Smooth muscle cell (in vitro differentiated cells): Measurements from ENCODE around the gene TMEM258. TPM values are rescaled to one million over a fixed set of nuclear protein-coding genes. Genes with fewer than 3 reads are reported as not detected.

Source experiments
- DNase-seq: peaks from one replicate; lab custom pipeline; 2025; ENCODE audit not compliant: unreplicated experiment; lab: John Stamatoyannopoulos, UW
- H2AFZ ChIP-seq: fragments of 200-600 bp; sonication (generic); 2 replicates; pipeline ENCODE4 v1.6.0; 2016; ENCODE audit warnings: antibody characterized with exemption, low read depth, mild to moderate bottlenecking
- H3F3A ChIP-seq: fragments of 200-600 bp; sonication (generic); 2 replicates; pipeline ENCODE4 v1.6.0; 2017; ENCODE audit warnings: antibody characterized with exemption, low read depth
- H3K27ac ChIP-seq: fragments of 200-600 bp; sonication (generic); 2 replicates; pipeline ENCODE4 v1.5.1; 2016; ENCODE audit warnings: low read depth, mild to moderate bottlenecking
- H3K27me3 ChIP-seq: fragments of 200-600 bp; sonication (generic); 2 replicates; pipeline ENCODE4 v1.6.1; 2016; ENCODE audit warnings: low read depth, mild to moderate bottlenecking
- H3K36me3 ChIP-seq: fragments of 200-600 bp; sonication (generic); 2 replicates; pipeline ENCODE4 v1.5.1; 2016; ENCODE audit warnings: low read depth
- H3K4me1 ChIP-seq: fragments of 200-600 bp; sonication (generic); 2 replicates; pipeline ENCODE4 v1.5.1; 2016; ENCODE audit warnings: low read depth
- H3K4me2 ChIP-seq: fragments of 200-600 bp; sonication (generic); 2 replicates; pipeline ENCODE4 v1.6.0; 2016; ENCODE audit warnings: mild to moderate bottlenecking
- H3K4me3 ChIP-seq: fragments of 200-600 bp; sonication (generic); 2 replicates; pipeline ENCODE4 v1.5.1; 2016; ENCODE audit warnings: mild to moderate bottlenecking
- H3K79me2 ChIP-seq: fragments of 200-600 bp; sonication (generic); 2 replicates; pipeline ENCODE4 v1.6.0; 2016; ENCODE audit warnings: low read depth, mild to moderate bottlenecking
- H3K9ac ChIP-seq: fragments of 200-600 bp; sonication (generic); 2 replicates; pipeline ENCODE4 v1.6.0; 2016; ENCODE audit warnings: low read depth
- H3K9me3 ChIP-seq: fragments of 200-600 bp; sonication (generic); replicated peaks from 2 replicates; pipeline ENCODE4 v1.5.1; 2016; ENCODE audit warnings: low read depth
- H4K20me1 ChIP-seq: fragments of 200-600 bp; sonication (generic); 2 replicates; pipeline ENCODE4 v1.6.0; 2016; ENCODE audit warnings: low read depth
- WGBS: methylation state at CpG from one replicate; pipeline ENCODE4 v1.1.7; 2016; ENCODE audit warnings: low lambda C conversion rate; 5-methylcytosine and 5-hydroxymethylcytosine counted together
- polyA plus RNA-seq: library from polyadenylated mRNA; unstranded; fragments of >200 nt; fragmentation: Nextera tagmentation; extraction: Ambion mirVana; gene quantifications from 2 replicates; pipeline ENCODE4 v1.2.1, GENCODE V29; 2016
- total RNA-seq: library from RNA; depleted of rRNA; stranded (reverse); fragments of >200 nt; gene quantifications from 2 replicates; pipeline ENCODE4 v1.2.3, GENCODE V29; 2014
- TF ChIP-seq, protein P1 (sequence below): fragments of 200-600 bp; sonication (generic); IDR thresholded peaks from 2 replicates; pipeline ENCODE4 v1.5.1; 2017; ENCODE audit warnings: borderline replicate concordance, mild to moderate bottlenecking, antibody characterized with exemption; ENCODE audit not compliant: insufficient read depth, poor library complexity, severe bottlenecking

TMEM258 gene
- total and polyA plus RNA-seq, 2 experiments from 2014 or later: 118 to 300 TPM

DNA sequence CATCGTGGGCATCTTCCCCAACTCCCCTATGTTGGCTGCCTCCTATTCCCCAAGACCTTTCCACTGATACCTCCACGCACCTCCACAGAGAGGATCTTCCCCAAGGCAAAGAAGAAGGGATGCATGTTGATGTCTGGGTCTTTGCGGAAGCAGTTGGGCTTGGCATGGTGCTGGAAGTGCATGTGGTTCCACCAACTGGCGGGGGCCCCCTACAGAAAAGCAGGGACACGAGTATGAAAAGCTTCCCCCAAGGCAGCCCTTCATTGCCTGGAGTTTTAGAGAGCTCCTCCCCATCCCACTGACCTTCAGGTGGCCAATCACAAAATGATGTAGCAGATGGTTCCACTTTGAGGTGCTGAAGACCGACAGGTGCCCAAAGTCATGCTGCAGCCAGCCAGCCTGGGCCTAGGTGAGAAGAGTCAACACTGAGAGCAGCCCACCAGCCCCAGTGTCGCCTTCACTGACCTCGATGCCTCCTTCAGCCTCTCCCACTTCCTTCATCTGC is 18.3 kb upstream of the TMEM258 start:
- Histone ChIP-seq H3K4me1 (no peaks in the 10 kb centered on the region), H3K4me2 (no peak overlapping the region), H3K27me3 (no peaks in the 10 kb centered on the region), H2AFZ (no peak overlapping the region), H3K9me3 (no peaks in the 10 kb centered on the region), H3K27ac (no peak overlapping the region), H3K79me2 (peaks cover 5% of the 10 kb centered on the region), H4K20me1 (no peaks in the 10 kb centered on the region), H3K9ac (no peak overlapping the region), H3K4me3 (no peak overlapping the region), H3F3A (peaks cover 8% of the 10 kb centered on the region), H3K36me3 (no peaks in the 10 kb centered on the region)
- 93% methylated on average over 8 of the region's 8 CpGs for WGBS
- no peak for DNase-seq
- TF ChIP-seq, protein P1, sequence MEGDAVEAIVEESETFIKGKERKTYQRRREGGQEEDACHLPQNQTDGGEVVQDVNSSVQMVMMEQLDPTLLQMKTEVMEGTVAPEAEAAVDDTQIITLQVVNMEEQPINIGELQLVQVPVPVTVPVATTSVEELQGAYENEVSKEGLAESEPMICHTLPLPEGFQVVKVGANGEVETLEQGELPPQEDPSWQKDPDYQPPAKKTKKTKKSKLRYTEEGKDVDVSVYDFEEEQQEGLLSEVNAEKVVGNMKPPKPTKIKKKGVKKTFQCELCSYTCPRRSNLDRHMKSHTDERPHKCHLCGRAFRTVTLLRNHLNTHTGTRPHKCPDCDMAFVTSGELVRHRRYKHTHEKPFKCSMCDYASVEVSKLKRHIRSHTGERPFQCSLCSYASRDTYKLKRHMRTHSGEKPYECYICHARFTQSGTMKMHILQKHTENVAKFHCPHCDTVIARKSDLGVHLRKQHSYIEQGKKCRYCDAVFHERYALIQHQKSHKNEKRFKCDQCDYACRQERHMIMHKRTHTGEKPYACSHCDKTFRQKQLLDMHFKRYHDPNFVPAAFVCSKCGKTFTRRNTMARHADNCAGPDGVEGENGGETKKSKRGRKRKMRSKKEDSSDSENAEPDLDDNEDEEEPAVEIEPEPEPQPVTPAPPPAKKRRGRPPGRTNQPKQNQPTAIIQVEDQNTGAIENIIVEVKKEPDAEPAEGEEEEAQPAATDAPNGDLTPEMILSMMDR: no peak

DNA sequence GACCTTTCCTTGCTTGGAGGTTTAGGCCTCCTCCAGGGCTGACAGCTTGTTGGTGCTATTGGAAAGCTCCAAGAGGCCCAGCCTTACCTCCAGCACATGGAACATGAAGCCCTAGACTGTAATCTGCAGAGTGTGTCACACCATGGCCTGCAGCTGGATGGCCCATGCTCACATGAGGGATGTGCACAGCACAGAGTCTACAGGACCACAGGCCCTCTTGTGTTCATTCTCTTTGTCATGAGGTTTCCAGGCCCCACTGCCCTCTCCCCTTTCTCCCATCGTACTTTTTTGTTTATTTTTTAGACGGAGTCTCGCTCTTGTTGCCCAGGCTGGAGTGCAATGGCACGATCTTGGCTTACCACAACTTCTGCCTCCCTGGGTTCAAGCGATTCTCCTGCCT is 14.4 kb upstream of the TMEM258 start:
- 97% methylated on average over 5 of the region's 5 CpGs for WGBS
- Histone ChIP-seq H3F3A (peaks cover 16% of the 10 kb centered on the region), H3K9ac (no peak overlapping the region), H3K9me3 (no peaks in the 10 kb centered on the region), H3K79me2 (no peaks in the 10 kb centered on the region), H4K20me1 (no peaks in the 10 kb centered on the region), H3K36me3 (no peaks in the 10 kb centered on the region), H2AFZ (no peak overlapping the region), H3K4me2 (no peak overlapping the region), H3K4me3 (no peak overlapping the region), H3K27me3 (no peaks in the 10 kb centered on the region), H3K27ac (no peak overlapping the region), H3K4me1 (no peaks in the 10 kb centered on the region)
- no peak for DNase-seq
- TF ChIP-seq, protein P1: no peak

DNA sequence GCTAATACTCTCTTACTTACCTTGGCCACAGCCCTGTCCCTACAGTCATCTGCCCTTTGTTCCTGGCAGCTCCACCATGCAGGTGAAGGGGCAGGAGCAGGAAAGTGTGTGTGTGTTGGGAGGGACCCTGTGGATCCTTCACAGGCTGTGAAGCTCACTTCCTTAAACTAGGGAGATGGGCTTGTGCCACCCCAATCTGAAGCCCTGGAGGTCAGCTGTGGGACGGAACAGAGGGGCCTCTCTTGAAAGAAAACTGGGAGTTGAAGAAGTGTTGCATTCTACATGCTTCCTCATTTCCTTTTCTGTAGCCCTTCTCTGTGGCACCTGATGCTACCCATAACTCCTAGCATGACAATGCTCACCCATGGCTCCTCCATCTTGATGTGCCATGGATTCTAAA is 12.7 kb upstream of the TMEM258 start:
- Histone ChIP-seq H3K27me3 (no peaks in the 10 kb centered on the region), H3K79me2 (no peaks in the 10 kb centered on the region), H2AFZ (no peak overlapping the region), H3K9ac (no peak overlapping the region), H3K27ac (no peak overlapping the region), H3K4me3 (no peak overlapping the region), H3K4me2 (no peak overlapping the region), H3K36me3 (no peaks in the 10 kb centered on the region), H3K4me1 (no peaks in the 10 kb centered on the region), H4K20me1 (no peaks in the 10 kb centered on the region), H3K9me3 (no peaks in the 10 kb centered on the region), H3F3A (peaks cover 29% of the 10 kb centered on the region)
- no peak for DNase-seq
- TF ChIP-seq, protein P1: no peak
- WGBS: 92% methylated on average over 1 of the region's 1 CpG

DNA sequence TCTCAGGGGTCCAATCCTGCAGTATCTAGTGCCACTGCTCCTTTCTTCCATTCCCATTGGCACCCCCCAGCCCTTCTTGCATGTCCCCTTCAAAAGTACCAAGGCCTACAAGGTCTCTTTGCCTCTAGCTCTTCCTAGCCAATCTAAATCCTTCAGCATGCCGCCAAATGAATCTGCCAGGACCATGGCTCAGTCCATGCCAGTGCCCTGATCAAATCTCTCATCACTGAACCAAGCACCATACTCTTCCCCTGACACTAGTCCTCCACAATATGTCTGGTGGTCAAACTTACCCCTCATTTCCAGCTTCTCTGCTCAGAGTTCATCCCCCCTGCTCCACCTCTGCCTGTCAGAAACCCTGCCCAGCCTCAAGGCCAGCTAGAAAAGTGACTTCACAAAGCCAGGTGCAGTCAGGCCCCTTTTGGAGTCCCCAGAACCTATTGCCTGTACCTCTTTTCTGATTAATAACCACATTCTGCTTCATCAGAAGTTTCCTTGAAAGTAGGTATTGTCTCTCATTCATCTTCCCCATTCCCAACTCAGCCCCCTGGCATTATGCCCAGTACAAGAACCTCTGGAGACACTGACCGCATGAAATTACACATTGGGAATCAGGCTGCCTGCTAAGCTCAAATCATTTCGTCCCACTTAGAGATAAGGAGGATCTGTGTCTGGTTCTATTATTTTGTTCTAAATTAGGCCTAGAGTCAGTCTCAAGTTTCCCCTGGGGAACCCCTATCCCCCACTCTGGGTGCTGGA is 11.7 kb upstream of the TMEM258 start:
- no peak overlapping the region for H3K27ac ChIP-seq
- H3K9ac ChIP-seq: no peak overlapping the region
- no peak for DNase-seq
- H3K79me2 ChIP-seq: no peaks in the 10 kb centered on the region
- H2AFZ ChIP-seq: no peak overlapping the region
- no peaks in the 10 kb centered on the region for H3K9me3 ChIP-seq
- H3K4me2 ChIP-seq: no peak overlapping the region
- H3K4me3 ChIP-seq: no peak overlapping the region
- H3K36me3 ChIP-seq: no peaks in the 10 kb centered on the region
- 92% methylated on average over 3 of the region's 3 CpGs for WGBS
- TF ChIP-seq, protein P1: no peak
- H3K27me3 ChIP-seq: no peaks in the 10 kb centered on the region
- H3K4me1 ChIP-seq: no peaks in the 10 kb centered on the region
- no peaks in the 10 kb centered on the region for H4K20me1 ChIP-seq
- peaks cover 37% of the 10 kb centered on the region for H3F3A ChIP-seq
